Cardiac muscle cell (in vitro differentiated cells and primary cell): ENCODE measurements around the gene ITGB1. TPM values are rescaled to one million over a fixed set of nuclear protein-coding genes. Genes with fewer than 3 reads are reported as not detected.

Experiments used
- DNase-seq, 2 donors: peaks; one replicate each; pipeline versions ENCODE4 v3.0.0 to v3.0.0-alpha.2; 2010 to 2017; ENCODE audit warnings: low read depth in 1 of 2, low spot score in 1 of 2
- H3K27ac ChIP-seq: fragments of 200-600 bp; sonication (generic); 2 replicates; pipeline ENCODE4 v1.5.1; 2016
- H3K27me3 ChIP-seq: fragments of 200-600 bp; sonication (generic); 2 replicates; pipeline ENCODE4 v1.6.0; 2016; ENCODE audit warnings: control low read depth
- H3K36me3 ChIP-seq: fragments of 200-600 bp; sonication (generic); 2 replicates; pipeline ENCODE4 v1.5.1; 2016; ENCODE audit warnings: control low read depth
- H3K4me1 ChIP-seq: fragments of 200-600 bp; sonication (generic); 2 replicates; pipeline ENCODE4 v1.8.1; 2017; ENCODE audit warnings: low read depth, mild to moderate bottlenecking, mixed run types
- H3K4me3 ChIP-seq: fragments of 200-600 bp; sonication (generic); 2 replicates; pipeline ENCODE4 v1.5.1; 2016; ENCODE audit warnings: mild to moderate bottlenecking
- H3K9me3 ChIP-seq: fragments of 200-600 bp; sonication (generic); 2 replicates; pipeline ENCODE4 v1.5.1; 2017; ENCODE audit warnings: low read depth, mild to moderate bottlenecking, control low read depth
- polyA plus RNA-seq: library from polyadenylated mRNA; unstranded; fragments of >200 nt; fragmentation: Nextera tagmentation; extraction: Ambion mirVana; gene quantifications from 2 replicates; pipeline ENCODE4 v1.2.1, GENCODE V29; 2016
- total RNA-seq: library from RNA; depleted of rRNA; stranded (reverse); fragments of >200 nt; gene quantifications from 2 replicates; pipeline ENCODE4 v1.2.3, GENCODE V29; 2016
- TF ChIP-seq, protein P1 (sequence below): IDR thresholded peaks from 2 replicates; pipeline ENCODE4 v1.5.1; 2012; ENCODE audit warnings: low read depth, mild to moderate bottlenecking, low read length

The ITGB1 gene
- total and polyA plus RNA-seq, 2 experiments from 2014 or later = 321 to 490 TPM

DNA sequence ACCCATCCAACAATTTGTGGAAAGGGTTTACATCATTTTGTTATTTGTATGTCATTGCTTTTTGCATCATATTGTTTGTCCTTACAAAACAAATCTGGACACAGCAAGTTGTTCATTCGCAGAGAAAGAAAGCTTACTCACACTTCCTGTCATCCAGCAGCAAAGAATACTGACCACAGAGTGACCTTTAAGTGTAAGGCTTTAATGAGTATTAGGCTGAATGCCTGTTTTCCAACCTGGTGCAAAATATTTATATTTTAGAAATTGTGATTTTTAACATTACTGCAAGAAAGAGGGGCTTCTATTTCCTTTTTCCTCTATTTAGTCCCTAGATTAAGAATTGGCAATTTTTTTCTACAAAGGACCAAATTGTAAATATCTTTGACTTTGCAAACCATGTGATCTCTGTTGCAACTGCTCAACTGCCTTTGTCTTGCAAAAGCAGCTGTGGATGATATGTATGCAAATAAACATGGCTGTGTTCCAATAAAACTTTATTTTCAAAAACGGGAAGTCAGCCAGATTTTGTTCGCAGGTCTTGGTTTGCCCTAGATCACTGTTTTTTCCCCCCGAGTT lies 27.8 kb upstream of the ITGB1 start:
- Histone ChIP-seq H3K27me3 (no peaks in the 10 kb centered on the region), H3K9me3 (no peaks in the 10 kb centered on the region), H3K4me1 (peaks cover 6% of the 10 kb centered on the region), H3K4me3 (no peak overlapping the region), H3K36me3 (no peaks in the 10 kb centered on the region), H3K27ac (no peak overlapping the region)
- TF ChIP-seq, protein P1, sequence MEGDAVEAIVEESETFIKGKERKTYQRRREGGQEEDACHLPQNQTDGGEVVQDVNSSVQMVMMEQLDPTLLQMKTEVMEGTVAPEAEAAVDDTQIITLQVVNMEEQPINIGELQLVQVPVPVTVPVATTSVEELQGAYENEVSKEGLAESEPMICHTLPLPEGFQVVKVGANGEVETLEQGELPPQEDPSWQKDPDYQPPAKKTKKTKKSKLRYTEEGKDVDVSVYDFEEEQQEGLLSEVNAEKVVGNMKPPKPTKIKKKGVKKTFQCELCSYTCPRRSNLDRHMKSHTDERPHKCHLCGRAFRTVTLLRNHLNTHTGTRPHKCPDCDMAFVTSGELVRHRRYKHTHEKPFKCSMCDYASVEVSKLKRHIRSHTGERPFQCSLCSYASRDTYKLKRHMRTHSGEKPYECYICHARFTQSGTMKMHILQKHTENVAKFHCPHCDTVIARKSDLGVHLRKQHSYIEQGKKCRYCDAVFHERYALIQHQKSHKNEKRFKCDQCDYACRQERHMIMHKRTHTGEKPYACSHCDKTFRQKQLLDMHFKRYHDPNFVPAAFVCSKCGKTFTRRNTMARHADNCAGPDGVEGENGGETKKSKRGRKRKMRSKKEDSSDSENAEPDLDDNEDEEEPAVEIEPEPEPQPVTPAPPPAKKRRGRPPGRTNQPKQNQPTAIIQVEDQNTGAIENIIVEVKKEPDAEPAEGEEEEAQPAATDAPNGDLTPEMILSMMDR = no peak
- DNase-seq = peak in 1 of 2 donors; percentile 94

DNA sequence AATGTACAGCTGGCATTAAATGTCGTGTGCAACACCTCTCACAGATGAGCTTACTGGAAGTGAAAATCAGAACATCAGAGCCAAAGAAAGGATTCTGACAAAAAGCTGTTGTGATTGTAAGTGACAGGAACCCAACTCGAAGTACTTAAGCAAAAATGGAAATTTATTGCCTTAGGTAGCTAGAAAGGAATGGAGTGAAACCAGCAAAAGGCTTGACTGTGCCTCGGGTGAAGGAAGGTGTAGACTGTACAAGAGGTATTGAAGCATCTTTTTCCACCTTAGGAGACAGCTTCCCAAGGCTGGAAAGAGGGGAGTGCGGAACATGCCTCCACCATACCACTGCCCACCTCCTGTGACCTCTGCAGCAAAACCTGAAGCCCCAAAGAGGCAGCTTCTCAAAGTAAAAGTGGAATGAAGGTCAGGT lies 27.3 kb upstream of the ITGB1 start:
- H3K4me1 ChIP-seq = peaks cover 6% of the 10 kb centered on the region
- no peaks in the 10 kb centered on the region for H3K27me3 ChIP-seq
- H3K36me3 ChIP-seq = no peaks in the 10 kb centered on the region
- TF ChIP-seq, protein P1 = no peak
- DNase-seq = no peak
- H3K4me3 ChIP-seq = no peak overlapping the region
- H3K27ac ChIP-seq = no peak overlapping the region
- H3K9me3 ChIP-seq = no peaks in the 10 kb centered on the region

GRCh38 chr10:32984003-32984600 lies 26.1 kb upstream of the ITGB1 start:
- Histone ChIP-seq H3K27me3 (no peaks in the 10 kb centered on the region), H3K36me3 (no peaks in the 10 kb centered on the region), H3K9me3 (no peaks in the 10 kb centered on the region), H3K4me1 (peaks cover 6% of the 10 kb centered on the region), H3K4me3 (no peak overlapping the region), H3K27ac (no peak overlapping the region)
- TF ChIP-seq, protein P1 = no peak
- DNase-seq = no peak

DNA sequence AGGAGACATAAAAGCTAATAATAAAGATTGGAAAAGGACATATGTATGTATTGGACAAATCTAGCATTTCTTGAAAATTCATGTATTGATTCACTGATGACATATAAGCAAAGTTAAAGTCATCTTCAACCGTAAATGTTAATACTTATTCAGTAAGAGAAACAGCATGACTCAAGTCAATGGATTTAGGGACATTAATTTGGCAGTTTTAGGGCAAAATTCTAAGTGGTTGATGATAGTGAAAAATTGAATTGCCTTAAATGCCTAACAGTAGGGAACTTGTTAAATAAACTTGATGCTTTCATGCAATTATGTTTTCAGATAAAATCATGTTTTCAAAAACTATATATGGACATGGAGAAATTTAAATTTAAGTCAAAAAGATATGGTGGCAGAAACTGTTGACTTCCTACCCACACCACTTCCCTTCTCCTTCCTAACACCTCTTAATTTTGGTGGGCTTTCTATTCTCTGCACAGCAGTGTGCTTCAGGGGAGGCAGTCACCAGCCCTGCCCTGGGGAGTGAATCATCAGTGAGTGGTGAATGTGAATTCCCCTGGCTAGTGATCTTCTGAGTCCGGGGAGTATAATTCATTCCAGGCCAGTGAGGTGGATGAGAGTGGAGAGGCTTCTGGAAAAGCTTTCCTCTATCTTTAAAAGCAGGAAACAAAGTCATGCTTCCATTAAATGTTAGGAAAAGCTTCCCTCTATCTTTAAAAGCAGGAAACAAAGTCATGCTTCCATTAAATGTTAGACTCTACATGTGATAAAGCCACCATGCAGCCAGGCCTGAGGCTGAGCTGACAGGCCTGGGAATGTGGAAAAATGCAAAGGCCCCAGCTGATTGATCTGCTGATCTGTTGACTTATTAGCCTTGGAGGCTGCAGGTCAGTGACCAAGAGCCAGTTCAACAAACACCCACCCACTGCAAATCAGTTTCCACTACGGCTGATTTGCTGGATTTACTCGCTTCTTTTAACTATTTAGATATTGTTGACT lies 25.2 kb upstream of the ITGB1 start:
- no peaks in the 10 kb centered on the region for H3K9me3 ChIP-seq
- peak overlapping the region; percentile 19 for H3K27ac ChIP-seq
- no peaks in the 10 kb centered on the region for H3K27me3 ChIP-seq
- no peak overlapping the region for H3K4me3 ChIP-seq
- H3K4me1 ChIP-seq = peaks cover 6% of the 10 kb centered on the region
- peak in 1 of 2 donors; percentile 87 for DNase-seq
- TF ChIP-seq, protein P1 = no peak
- H3K36me3 ChIP-seq = no peaks in the 10 kb centered on the region

- H3K4me3 ChIP-seq = no peak overlapping the region
These were observed 24.3 kb upstream of the ITGB1 start for GRCh38 chr10:32982293-32982709.

More at GRCh38 chr10:32982293-32982709, 24.3 kb upstream of the ITGB1 start:
- Histone ChIP-seq H3K9me3 (no peaks in the 10 kb centered on the region), H3K4me1 (peaks cover 6% of the 10 kb centered on the region), H3K36me3 (no peaks in the 10 kb centered on the region), H3K27ac (peak overlapping the region; percentile 86), H3K27me3 (no peaks in the 10 kb centered on the region)
- TF ChIP-seq, protein P1 = no peak
- DNase-seq = peak in 1 of 2 donors; percentile 81
